Neuronal stem cell (in vitro differentiated cells): ENCODE results near the gene CYP51A1.

Source experiments
- DNase-seq: peaks from one replicate; pipeline ENCODE4 v3.0.0-alpha.2; 2013; ENCODE audit warnings: low spot score
- H2AFZ ChIP-seq: one replicate; pipeline ENCODE4 v1.6.1; 2013; ENCODE audit warnings: mild to moderate bottlenecking, low read length, inconsistent platforms
- H2AK5ac ChIP-seq: 2 replicates; pipeline ENCODE4 v1.6.1; 2013; ENCODE audit warnings: low read depth, mild to moderate bottlenecking, inconsistent platforms, low read length, moderate library complexity, mixed read lengths
- H2BK120ac ChIP-seq: 2 replicates; pipeline ENCODE4 v1.6.1; 2013; ENCODE audit warnings: low read depth, mild to moderate bottlenecking, inconsistent platforms, low read length, moderate library complexity, mixed read lengths
- H2BK12ac ChIP-seq: one replicate; pipeline ENCODE4 v1.6.1; 2013; ENCODE audit warnings: low read length, inconsistent platforms
- H2BK15ac ChIP-seq: 2 replicates; pipeline ENCODE4 v1.6.1; 2013; ENCODE audit warnings: mild to moderate bottlenecking, low read length, inconsistent platforms, mixed read lengths
- H2BK5ac ChIP-seq: one replicate; pipeline ENCODE4 v1.6.1; 2013; ENCODE audit warnings: inconsistent platforms, mild to moderate bottlenecking, low read length, moderate library complexity
- H3K14ac ChIP-seq: one replicate; pipeline ENCODE4 v1.6.1; 2013; ENCODE audit warnings: low read length, inconsistent platforms
- H3K18ac ChIP-seq: 2 replicates; pipeline ENCODE4 v1.6.1; 2013; ENCODE audit warnings: low read length, inconsistent platforms
- H3K23ac ChIP-seq: 2 replicates; pipeline ENCODE4 v1.6.1; 2013; ENCODE audit warnings: low read depth, mild to moderate bottlenecking, mixed read lengths, low read length, inconsistent platforms; ENCODE audit not compliant: poor library complexity
- H3K27ac ChIP-seq: replicated peaks from 3 replicates; pipeline ENCODE4 v1.5.1; 2013; ENCODE audit warnings: low read length, inconsistent platforms
- H3K27me3 ChIP-seq, 3 experiments: 2 replicates each; pipeline ENCODE4 v1.6.1; 2013; ENCODE audit warnings: low read length in 3 of 3, mild to moderate bottlenecking in 2 of 3, inconsistent platforms in 1 of 3, low read depth in 1 of 3, mixed read lengths in 1 of 3, moderate library complexity in 1 of 3; ENCODE audit not compliant: control insufficient read depth in 3 of 3, insufficient read depth in 3 of 3
- H3K36me3 ChIP-seq, 2 donors: replicated peaks in 1 of 2; 2 replicates each; pipeline ENCODE4 v1.6.1; 2013; ENCODE audit warnings: low read length in 2 of 2; ENCODE audit not compliant: control insufficient read depth in 2 of 2, insufficient read depth in 2 of 2
- H3K4ac ChIP-seq: 2 replicates; pipeline ENCODE4 v1.6.1; 2013; ENCODE audit warnings: inconsistent platforms, mild to moderate bottlenecking, low read length, moderate library complexity
- H3K4me1 ChIP-seq, 2 donors: 1 replicate in 1 of 2; 2 replicates in 1 of 2; pipeline ENCODE4 v1.6.1; 2013; ENCODE audit warnings: low read length in 2 of 2, low read depth in 1 of 2; ENCODE audit not compliant: control insufficient read depth in 2 of 2, insufficient read depth in 1 of 2
- H3K4me2 ChIP-seq: one replicate; pipeline ENCODE4 v1.6.1; 2013; ENCODE audit warnings: mild to moderate bottlenecking, low read length, inconsistent platforms; ENCODE audit not compliant: insufficient read depth, poor library complexity, severe bottlenecking
- H3K4me3 ChIP-seq, 2 donors: 2 replicates each; pipeline ENCODE4 v1.5.1; 2013; ENCODE audit warnings: low read length in 2 of 2, mild to moderate bottlenecking in 2 of 2, inconsistent platforms in 1 of 2, moderate library complexity in 1 of 2
- H3K79me1 ChIP-seq: one replicate; pipeline ENCODE4 v1.6.1; 2013; ENCODE audit warnings: low read depth, mild to moderate bottlenecking, inconsistent platforms, low read length, moderate library complexity
- H3K9ac ChIP-seq: one replicate; pipeline ENCODE4 v1.6.1; 2013; ENCODE audit warnings: mild to moderate bottlenecking, low read depth, low read length, inconsistent platforms; ENCODE audit not compliant: poor library complexity
- H3K9me3 ChIP-seq, 2 donors: replicated peaks in 1 of 2; 2 replicates each; pipeline versions ENCODE3 to v1.6.1; 2013; ENCODE audit warnings: low read length in 2 of 2, mild to moderate bottlenecking in 2 of 2, inconsistent platforms in 1 of 2, low read depth in 1 of 2, mixed read lengths in 1 of 2, moderate library complexity in 1 of 2; ENCODE audit not compliant: control insufficient read depth in 2 of 2, insufficient read depth in 1 of 2
- H4K8ac ChIP-seq: one replicate; pipeline ENCODE4 v1.6.1; 2013; ENCODE audit warnings: low read depth, mild to moderate bottlenecking, inconsistent platforms, low read length, moderate library complexity
- H4K91ac ChIP-seq: one replicate; pipeline ENCODE4 v1.6.1; 2013; ENCODE audit warnings: low read length, low read depth, mild to moderate bottlenecking, inconsistent platforms; ENCODE audit not compliant: poor library complexity
- WGBS, 2 donors: extraction: QIAGEN DNeasy Blood & Tissue Kit; methylation state at CpG; one replicate each; pipeline ENCODE4 v1.1.7; 2013; ENCODE audit warnings: missing lambda C conversion rate in 2 of 2, mixed read lengths in 1 of 2; ENCODE audit not compliant: insufficient read length in 2 of 2, insufficient replicate concordance in 1 of 2; ENCODE audit errors: extremely low coverage in 2 of 2; 5-methylcytosine and 5-hydroxymethylcytosine counted together

The CYP51A1 gene

DNA sequence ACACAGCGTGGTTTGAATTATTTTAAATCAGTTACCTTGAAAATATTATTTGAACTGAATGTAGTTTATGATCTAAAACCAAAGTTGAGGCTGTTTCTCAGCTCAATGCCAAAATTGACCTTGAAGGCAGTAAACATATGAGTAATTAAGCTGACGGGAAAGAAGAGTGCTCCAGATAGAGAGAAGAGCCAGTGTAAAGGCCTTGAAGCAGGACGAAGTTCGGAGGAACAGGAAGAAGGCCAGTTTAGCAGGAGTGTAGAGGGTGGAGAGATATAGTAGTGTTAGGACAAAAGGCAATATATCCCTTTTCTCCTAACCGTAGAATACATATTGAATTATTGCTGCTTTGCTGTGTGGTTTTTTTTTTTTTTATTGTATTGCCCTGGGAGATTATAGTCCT is 63.2 kb downstream of the CYP51A1 start:
- no peak for DNase-seq
- Histone ChIP-seq H3K14ac (no peak overlapping the region), H3K9ac (no peak overlapping the region), H4K8ac (no peak overlapping the region), H3K4me2 (no peak overlapping the region), H3K23ac (no peak overlapping the region), H3K18ac (no peak overlapping the region), H2BK5ac (no peak overlapping the region), H2BK15ac (no peak overlapping the region), H3K79me1 (no peaks in the 10 kb centered on the region), H2BK12ac (no peak overlapping the region), H3K27me3 (no peaks in the 10 kb centered on the region), H3K4ac (no peak overlapping the region), H4K91ac (no peak overlapping the region), H3K27ac (no peak overlapping the region), H2AK5ac (no peak overlapping the region), H2AFZ (no peak overlapping the region), H3K4me3 (no peak overlapping the region), H2BK120ac (no peak overlapping the region), H3K4me1 (no peaks in the 10 kb centered on the region), H3K36me3 (peaks cover 4 to 81% of the 10 kb centered on the region in 2 donors), H3K9me3 (peaks cover 0 to 2% of the 10 kb centered on the region in 2 donors)
- no CpG with 5 or more reads among the region's 5 CpGs for WGBS, 2 donors

DNA sequence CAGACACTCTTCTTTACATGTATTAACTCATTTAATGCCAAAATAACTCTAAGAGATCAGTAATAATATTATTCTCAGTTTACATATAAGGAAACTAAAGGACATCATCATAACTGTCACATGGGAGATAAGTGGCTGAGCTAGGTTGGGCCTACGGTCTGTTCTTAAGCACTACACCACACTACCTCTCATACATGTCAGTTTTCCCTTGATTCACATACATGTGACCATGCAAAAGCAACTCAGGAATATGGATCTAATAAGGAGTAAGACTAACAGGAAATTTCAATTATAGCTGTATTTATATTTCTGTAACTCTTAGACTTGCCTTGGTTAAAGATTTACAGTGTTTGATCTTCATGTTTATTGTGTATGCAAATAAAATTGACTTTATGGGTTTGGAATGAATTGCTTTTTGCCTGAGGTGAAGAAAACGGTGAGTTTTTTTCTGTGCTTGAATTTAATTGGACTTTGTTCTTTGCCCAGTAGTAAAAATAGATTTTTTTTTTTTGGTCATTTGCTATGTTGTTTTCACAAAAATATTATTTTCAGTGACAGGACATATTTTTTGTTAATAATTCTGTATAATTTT is 69.7 kb downstream of the CYP51A1 start:
- Histone ChIP-seq H2BK5ac (no peak overlapping the region), H3K14ac (no peak overlapping the region), H4K8ac (no peak overlapping the region), H3K79me1 (no peaks in the 10 kb centered on the region), H2BK12ac (no peak overlapping the region), H3K4me3 (no peak overlapping the region), H3K9me3 (no peaks in the 10 kb centered on the region), H3K23ac (no peak overlapping the region), H4K91ac (no peak overlapping the region), H3K9ac (no peak overlapping the region), H2BK15ac (no peak overlapping the region), H2AK5ac (no peak overlapping the region), H3K4ac (no peak overlapping the region), H3K4me2 (no peak overlapping the region), H3K4me1 (no peaks in the 10 kb centered on the region), H3K36me3 (peaks cover 2 to 72% of the 10 kb centered on the region in 2 donors), H3K27me3 (no peaks in the 10 kb centered on the region), H2BK120ac (no peak overlapping the region), H2AFZ (no peak overlapping the region), H3K18ac (no peak overlapping the region), H3K27ac (no peak overlapping the region)
- no peak for DNase-seq
- no CpG with 5 or more reads among the region's 2 CpGs for WGBS, 2 donors
